Neural progenitor cell (in vitro differentiated cells): ENCODE data around the gene LUZP4. TPM values are rescaled to one million over a fixed set of nuclear protein-coding genes. Genes with fewer than 3 reads are reported as not detected.

Experiments
- DNase-seq: peaks from one replicate; pipeline ENCODE4 v3.0.0-alpha.2; 2016; ENCODE audit warnings: low spot score
- H2AFZ ChIP-seq: fragments of 200-600 bp; sonication (generic); replicated peaks from 2 replicates; pipeline ENCODE4 v1.6.1; 2016; ENCODE audit warnings: antibody characterized with exemption
- H3F3A ChIP-seq: fragments of 200-600 bp; sonication (generic); 2 replicates; pipeline ENCODE4 v1.6.1; 2016; ENCODE audit warnings: antibody characterized with exemption, low read depth
- H3K27ac ChIP-seq: fragments of 200-600 bp; sonication (generic); 2 replicates; pipeline ENCODE4 v1.5.1; 2016; ENCODE audit warnings: mild to moderate bottlenecking
- H3K27me3 ChIP-seq: fragments of 200-600 bp; sonication (generic); 2 replicates; pipeline ENCODE4 v1.6.1; 2016; ENCODE audit warnings: mild to moderate bottlenecking, moderate library complexity
- H3K36me3 ChIP-seq: fragments of 200-600 bp; sonication (generic); 2 replicates; pipeline ENCODE4 v1.5.1; 2016
- H3K4me1 ChIP-seq: fragments of 200-600 bp; sonication (generic); 2 replicates; pipeline ENCODE4 v1.6.1; 2016; ENCODE audit warnings: mixed run types
- H3K4me2 ChIP-seq: fragments of 200-600 bp; sonication (generic); 2 replicates; pipeline ENCODE4 v1.6.1; 2016
- H3K4me3 ChIP-seq: fragments of 200-600 bp; sonication (generic); 2 replicates; pipeline ENCODE4 v1.5.1; 2016
- H3K79me2 ChIP-seq: fragments of 200-600 bp; sonication (generic); 2 replicates; pipeline ENCODE4 v1.6.1; 2016; ENCODE audit warnings: low read depth
- H3K9ac ChIP-seq: fragments of 200-600 bp; sonication (generic); 2 replicates; pipeline ENCODE4 v1.6.1; 2016
- H3K9me3 ChIP-seq: fragments of 200-600 bp; sonication (generic); 2 replicates; pipeline ENCODE4 v1.5.1; 2016; ENCODE audit warnings: low read depth
- H4K20me1 ChIP-seq: fragments of 200-600 bp; sonication (generic); 2 replicates; pipeline ENCODE4 v1.6.1; 2016; ENCODE audit warnings: low read depth
- H3K27ac Mint-ChIP-seq: 3 replicates; pipeline ENCODE4 v1.8.0; 2021; ENCODE audit warnings: mixed read lengths
- H3K27me3 Mint-ChIP-seq: 2 replicates; pipeline ENCODE4 v1.8.0; 2022; ENCODE audit warnings: low read depth, mild to moderate bottlenecking, inconsistent platforms, moderate library complexity, mixed read lengths; ENCODE audit not compliant: insufficient read depth
- H3K36me3 Mint-ChIP-seq: 3 replicates; pipeline ENCODE4 v1.8.0; 2021; ENCODE audit warnings: mixed read lengths
- H3K4me1 Mint-ChIP-seq: 3 replicates; pipeline ENCODE4 v1.8.0; 2021; ENCODE audit warnings: mixed read lengths
- H3K4me3 Mint-ChIP-seq: 3 replicates; pipeline ENCODE4 v1.8.0; 2021; ENCODE audit warnings: mild to moderate bottlenecking, moderate library complexity, mixed read lengths
- H3K9me3 Mint-ChIP-seq: 3 replicates; pipeline ENCODE4 v1.8.0; 2020; ENCODE audit warnings: mixed read lengths
- EZH2 ChIP-seq: fragments of 200-600 bp; sonication (generic); IDR thresholded peaks from 2 replicates; pipeline ENCODE4 v1.6.1; 2017; ENCODE audit warnings: antibody characterized with exemption, mild to moderate bottlenecking, moderate library complexity
- EZH2phosphoT487 ChIP-seq: fragments of 200-600 bp; sonication (generic); IDR thresholded peaks from 2 replicates; pipeline ENCODE4 v1.6.1; 2017; ENCODE audit warnings: antibody characterized with exemption
- total RNA-seq: library from RNA; depleted of rRNA; stranded (reverse); fragments of >200 nt; gene quantifications from 2 replicates; pipeline ENCODE4 v1.2.3, GENCODE V29; 2015; ENCODE audit warnings: low replicate concordance
- TF ChIP-seq, protein P1 (sequence below): fragments of 200-600 bp; sonication (generic); IDR thresholded peaks from 2 replicates; pipeline ENCODE4 v1.5.1; 2017; ENCODE audit warnings: antibody characterized with exemption, mild to moderate bottlenecking

LUZP4 gene
- total RNA-seq, 1 donor from 2014 or later = not detected

DNA sequence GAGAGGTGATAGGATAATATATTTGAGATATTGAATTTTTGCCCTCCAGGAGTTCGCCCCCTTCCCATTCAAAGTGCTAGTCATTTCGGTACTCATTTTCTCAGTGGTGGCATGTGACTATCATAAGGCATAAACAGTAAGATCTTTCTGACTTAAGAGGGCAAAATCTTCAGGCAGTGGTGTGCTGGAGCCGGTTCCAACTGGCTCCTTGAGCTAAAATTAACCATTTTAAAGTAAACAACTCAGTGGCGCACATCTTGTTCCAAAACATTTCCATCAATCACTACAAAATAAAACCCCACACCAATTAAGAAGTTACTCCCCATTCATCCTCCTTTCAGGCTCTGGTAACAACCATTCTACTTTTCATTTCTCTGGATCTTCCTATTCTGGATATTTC lies 43.3 kb downstream of the LUZP4 start:
- no peak overlapping the region for H3K27ac ChIP-seq
- no peak overlapping the region for H3K4me2 ChIP-seq
- no peaks in the 10 kb centered on the region for H4K20me1 ChIP-seq
- Mint-ChIP-seq H3K27me3 (peaks cover 6% of the 10 kb centered on the region), H3K36me3 (no peaks in the 10 kb centered on the region), H3K27ac (no peak overlapping the region), H3K4me3 (no peak overlapping the region), H3K9me3 (no peaks in the 10 kb centered on the region), H3K4me1 (peaks cover 6% of the 10 kb centered on the region)
- no peaks in the 10 kb centered on the region for H3K79me2 ChIP-seq
- no peak overlapping the region for H2AFZ ChIP-seq
- peaks cover 5% of the 10 kb centered on the region for H3K4me1 ChIP-seq
- DNase-seq = no peak
- H3K36me3 ChIP-seq = no peaks in the 10 kb centered on the region
- no peaks in the 10 kb centered on the region for H3K27me3 ChIP-seq
- TF ChIP-seq EZH2 (no peak), EZH2phosphoT487 (no peak)
- TF ChIP-seq, protein P1, sequence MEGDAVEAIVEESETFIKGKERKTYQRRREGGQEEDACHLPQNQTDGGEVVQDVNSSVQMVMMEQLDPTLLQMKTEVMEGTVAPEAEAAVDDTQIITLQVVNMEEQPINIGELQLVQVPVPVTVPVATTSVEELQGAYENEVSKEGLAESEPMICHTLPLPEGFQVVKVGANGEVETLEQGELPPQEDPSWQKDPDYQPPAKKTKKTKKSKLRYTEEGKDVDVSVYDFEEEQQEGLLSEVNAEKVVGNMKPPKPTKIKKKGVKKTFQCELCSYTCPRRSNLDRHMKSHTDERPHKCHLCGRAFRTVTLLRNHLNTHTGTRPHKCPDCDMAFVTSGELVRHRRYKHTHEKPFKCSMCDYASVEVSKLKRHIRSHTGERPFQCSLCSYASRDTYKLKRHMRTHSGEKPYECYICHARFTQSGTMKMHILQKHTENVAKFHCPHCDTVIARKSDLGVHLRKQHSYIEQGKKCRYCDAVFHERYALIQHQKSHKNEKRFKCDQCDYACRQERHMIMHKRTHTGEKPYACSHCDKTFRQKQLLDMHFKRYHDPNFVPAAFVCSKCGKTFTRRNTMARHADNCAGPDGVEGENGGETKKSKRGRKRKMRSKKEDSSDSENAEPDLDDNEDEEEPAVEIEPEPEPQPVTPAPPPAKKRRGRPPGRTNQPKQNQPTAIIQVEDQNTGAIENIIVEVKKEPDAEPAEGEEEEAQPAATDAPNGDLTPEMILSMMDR = no peak
- no peak overlapping the region for H3K9ac ChIP-seq
- H3F3A ChIP-seq = no peaks in the 10 kb centered on the region
- H3K9me3 ChIP-seq = no peaks in the 10 kb centered on the region
- no peak overlapping the region for H3K4me3 ChIP-seq

- H2AFZ ChIP-seq = no peak overlapping the region
- H3K9me3 Mint-ChIP-seq = peaks cover 2% of the 10 kb centered on the region
- no peak overlapping the region for H3K4me3 ChIP-seq
- no peak overlapping the region for H3K4me2 ChIP-seq
- no peaks in the 10 kb centered on the region for H3K36me3 Mint-ChIP-seq
- no peak overlapping the region for H3K4me3 Mint-ChIP-seq
- peaks cover 5% of the 10 kb centered on the region for H3K4me1 ChIP-seq
- TF ChIP-seq, protein P1 = no peak
- TF ChIP-seq EZH2 = no peak
- no peak for TF ChIP-seq EZH2phosphoT487
- H4K20me1 ChIP-seq = no peaks in the 10 kb centered on the region
- no peaks in the 10 kb centered on the region for H3K36me3 ChIP-seq
- no peak overlapping the region for H3K9ac ChIP-seq
- H3K27ac ChIP-seq = no peak overlapping the region
- H3K79me2 ChIP-seq = no peaks in the 10 kb centered on the region
- no peak overlapping the region for H3K27ac Mint-ChIP-seq
- peaks cover 6% of the 10 kb centered on the region for H3K27me3 Mint-ChIP-seq
- H3K9me3 ChIP-seq = no peaks in the 10 kb centered on the region
- H3F3A ChIP-seq = no peaks in the 10 kb centered on the region
- no peak for DNase-seq
- H3K4me1 Mint-ChIP-seq = peaks cover 6% of the 10 kb centered on the region
- no peaks in the 10 kb centered on the region for H3K27me3 ChIP-seq
These were observed 43.9 kb downstream of the LUZP4 start for GRCh38 chrX:115333446-115333845.

- no peaks in the 10 kb centered on the region for H3F3A ChIP-seq
- H3K4me1 ChIP-seq = peaks cover 4% of the 10 kb centered on the region
- no peaks in the 10 kb centered on the region for H3K27me3 Mint-ChIP-seq
- H3K4me3 ChIP-seq = no peak overlapping the region
- no peak overlapping the region for H3K27ac Mint-ChIP-seq
- no peak overlapping the region for H3K4me2 ChIP-seq
- no peaks in the 10 kb centered on the region for H3K9me3 ChIP-seq
- DNase-seq = no peak
- no peak overlapping the region for H3K9ac ChIP-seq
- H3K27ac ChIP-seq = no peak overlapping the region
- H3K9me3 Mint-ChIP-seq = peaks cover 2% of the 10 kb centered on the region
- no peak overlapping the region for H2AFZ ChIP-seq
- H3K36me3 ChIP-seq = no peaks in the 10 kb centered on the region
- H3K79me2 ChIP-seq = no peaks in the 10 kb centered on the region
- peaks cover 4% of the 10 kb centered on the region for H3K4me1 Mint-ChIP-seq
- no peaks in the 10 kb centered on the region for H3K36me3 Mint-ChIP-seq
- TF ChIP-seq, protein P1 = no peak
- TF ChIP-seq EZH2 = no peak
- TF ChIP-seq EZH2phosphoT487 = no peak
- no peaks in the 10 kb centered on the region for H4K20me1 ChIP-seq
- H3K27me3 ChIP-seq = no peaks in the 10 kb centered on the region
- no peak overlapping the region for H3K4me3 Mint-ChIP-seq
These were observed 48.1 kb downstream of the LUZP4 start for GRCh38 chrX:115337491-115338144.
